Right ventricle myocardium inferior (tissue), 1 donor: ENCODE results near the gene CCL14. TPM values are rescaled to one million over a fixed set of nuclear protein-coding genes. Genes with fewer than 3 reads are reported as not detected.
"Not testable (repeated sequence)": the region's sequence is repeated elsewhere in the genome, so short reads cannot be mapped to it uniquely, and the experiment has no call there.

Experiments used
- ATAC-seq: fragments of 200-7000 bp; cut with Tn5 transposase; one replicate; pipeline ENCODE4 v1.9.1; 2020; ENCODE audit warnings: mild to moderate bottlenecking, moderate library complexity
- DNase-seq: peaks from one replicate; pipeline ENCODE4 v3.0.0; 2021; ENCODE audit errors: missing footprints
- intact Hi-C: fragments of 100-400 bp; cut with DNase I; formaldehyde crosslinking; loops from one replicate; pipeline ENCODE4 v1.11.0; 2022
- long read RNA-seq: library from polyadenylated mRNA; unstranded; transcript quantifications from one replicate; pipeline ENCODE4 v2.0.0, GENCODE V29; 2021
- total RNA-seq: library from RNA; stranded (reverse); fragmentation: NEBNext Ultra II Directional; extraction: Animal tissue kit (Norgen Biotek cat#: 25700); gene quantifications from one replicate; pipeline ENCODE4 v1.2.1, GENCODE V29; 2021
- donor health status: DM: no; HTN: yes; CAD: no; lungs with severe emphysema.

CCL14 gene
- 10.3 TPM for total RNA-seq
- long read RNA-seq, transcript CCL14-202 (3 exons, 898 nt), result major isoform, 7 of 7 reads
- long read RNA-seq, partial matches to known transcripts, result 0 of 7 reads
- long read RNA-seq, other reads (novel, unspliced or antisense), result 0 of 7 reads

DNA sequence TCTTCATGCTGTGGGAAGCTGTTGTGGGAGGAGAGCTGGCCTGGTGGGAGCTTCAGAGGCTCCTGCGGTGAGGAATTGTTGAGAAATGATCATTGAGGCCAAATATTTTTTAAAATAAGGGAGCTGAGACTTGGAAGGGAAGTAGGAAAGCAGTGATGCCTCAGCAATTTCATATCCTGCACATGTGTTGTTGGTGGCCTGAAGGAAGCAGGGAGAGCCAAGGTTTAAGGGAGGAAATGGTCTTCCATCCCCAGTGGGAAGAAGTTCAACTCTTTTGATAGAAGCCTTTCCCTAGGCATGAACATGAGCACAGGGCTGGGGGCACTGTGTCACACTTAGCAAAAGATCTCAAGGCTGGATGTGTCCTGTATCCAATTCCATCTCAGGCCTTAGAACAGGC is at the start of gene CCL14:
Gene CCL14, minus strand, starts transcription at position 87 of the 400 bp plus-strand sequence. Its CDS starts 80 bp downstream, at position 7.
- intact Hi-C loops, result no loop called here
- no peak for DNase-seq
- no peak for ATAC-seq

DNA sequence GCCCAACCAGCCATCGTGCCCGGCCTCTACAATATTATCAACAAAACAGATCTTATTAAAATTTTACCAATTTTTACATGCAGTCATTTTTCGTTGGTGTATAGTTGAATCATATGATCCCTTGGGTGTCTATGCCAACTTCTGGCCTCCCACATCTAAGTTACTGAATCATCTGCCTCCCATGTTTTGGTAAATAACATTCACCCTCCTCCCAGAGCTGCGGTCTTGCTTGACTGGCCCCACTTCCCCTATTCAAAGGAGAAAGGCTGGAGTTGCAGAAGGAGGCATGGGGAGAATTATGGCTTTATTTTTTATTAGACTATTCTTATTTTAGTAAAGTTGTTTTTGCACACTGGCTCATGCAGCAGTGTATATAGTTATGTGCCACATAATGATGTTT is 49.7 kb upstream of the CCL14 start:
- ATAC-seq (no peak), DNase-seq (no peak)
- intact Hi-C loops, result no loop called here

DNA sequence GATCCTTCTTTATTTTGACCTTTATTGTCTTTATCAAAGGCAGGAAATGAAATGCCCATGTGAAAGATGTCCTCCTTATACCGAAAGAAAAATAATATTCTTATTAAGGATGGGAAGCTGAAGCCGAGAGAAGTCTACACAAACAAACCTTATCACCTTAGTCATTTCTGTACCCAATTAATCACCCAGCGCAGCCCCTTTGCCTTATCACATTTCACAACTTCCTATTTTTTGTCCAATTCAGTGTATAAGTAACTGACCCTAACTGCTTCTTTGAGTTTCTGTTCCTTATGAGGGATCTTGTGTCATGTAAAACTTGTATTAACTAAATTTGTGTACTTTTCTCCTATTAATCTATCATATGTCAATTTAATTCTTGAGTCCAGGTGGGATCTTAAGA is 47.6 kb upstream of the CCL14 start:
- DNase-seq (no peak), ATAC-seq (no peak)
- intact Hi-C loops, result no loop called here

DNA sequence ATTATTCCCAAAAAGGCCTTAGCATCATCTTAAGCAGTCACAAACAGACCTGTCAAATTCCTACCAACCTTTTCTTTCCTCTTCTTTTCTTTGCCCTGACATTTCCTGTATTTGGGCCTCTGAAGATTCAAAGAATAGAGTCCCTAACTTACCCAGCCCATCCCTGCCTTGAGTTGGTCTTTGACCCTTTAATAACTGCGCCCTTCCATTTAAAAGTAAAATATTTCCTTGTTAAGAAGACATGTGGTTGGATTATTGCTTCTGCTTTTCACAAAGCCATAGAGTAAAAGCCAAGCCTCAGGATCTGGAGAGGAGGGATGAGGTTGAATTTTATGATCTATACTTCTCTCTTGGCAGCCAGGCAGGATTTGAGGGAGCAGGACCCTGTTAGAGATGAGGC is 44.4 kb upstream of the CCL14 start:
- DNase-seq (no peak), ATAC-seq (no peak)
- intact Hi-C loops, result no loop called here

DNA sequence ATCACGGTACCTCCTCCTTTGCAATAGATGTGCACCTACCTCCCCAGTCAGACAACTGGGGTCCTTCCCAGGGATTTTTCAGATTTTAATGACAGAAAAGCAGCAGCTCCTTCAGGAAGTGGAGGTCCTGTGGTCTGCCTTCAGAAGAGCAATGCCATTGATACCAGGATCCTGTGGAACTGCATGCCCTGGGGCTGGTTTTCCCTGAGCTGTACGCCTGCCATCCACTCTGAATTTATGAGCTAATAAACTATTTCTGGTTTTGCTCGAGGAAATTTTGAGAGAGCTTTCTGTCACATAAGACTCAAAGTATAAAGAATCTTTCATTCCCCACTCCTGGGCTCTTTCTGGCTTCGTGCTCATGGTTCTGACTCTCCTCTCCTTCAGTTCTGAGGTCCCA is 41.2 kb upstream of the CCL14 start:
- DNase-seq, result no peak
- intact Hi-C loops, result no loop called here
- ATAC-seq, result no peak

DNA sequence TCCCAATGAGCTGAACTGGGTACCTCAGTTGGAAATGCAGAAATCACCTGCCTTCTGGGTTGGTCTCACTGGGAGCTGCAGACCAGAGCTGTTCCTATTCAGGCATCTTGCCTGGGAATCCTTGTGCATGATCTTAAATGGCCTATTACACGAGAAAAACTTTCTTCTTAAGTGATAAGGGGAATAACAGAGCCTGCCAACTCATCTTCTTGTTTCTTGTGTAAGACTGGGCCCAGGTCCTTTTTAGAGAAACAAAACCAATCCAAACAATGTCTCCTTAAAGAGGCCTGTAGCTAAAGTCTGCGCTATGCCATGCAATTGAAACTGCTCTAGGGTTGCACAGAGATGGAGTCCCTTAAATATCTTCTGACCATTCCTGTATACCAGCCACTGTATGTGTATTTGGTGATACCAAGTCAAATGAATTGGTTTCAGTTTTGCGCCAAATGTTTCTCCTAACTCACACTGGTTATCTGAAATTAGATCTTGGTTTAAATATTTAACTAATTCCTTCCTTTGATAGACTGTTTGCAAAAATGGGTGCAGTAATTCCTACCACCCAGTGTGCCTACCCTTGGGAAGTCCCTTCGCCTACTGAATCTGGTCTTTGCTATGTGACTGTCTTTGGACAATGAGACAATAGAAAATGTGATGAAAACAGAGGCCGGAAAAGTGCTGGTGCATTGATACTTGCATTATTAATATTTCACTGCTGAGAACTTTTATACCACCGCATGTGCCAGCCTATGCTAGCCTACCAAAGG is 37.8 kb upstream of the CCL14 start:
- no peak for DNase-seq
- no peak for ATAC-seq
- intact Hi-C loops, result no loop called here

DNA sequence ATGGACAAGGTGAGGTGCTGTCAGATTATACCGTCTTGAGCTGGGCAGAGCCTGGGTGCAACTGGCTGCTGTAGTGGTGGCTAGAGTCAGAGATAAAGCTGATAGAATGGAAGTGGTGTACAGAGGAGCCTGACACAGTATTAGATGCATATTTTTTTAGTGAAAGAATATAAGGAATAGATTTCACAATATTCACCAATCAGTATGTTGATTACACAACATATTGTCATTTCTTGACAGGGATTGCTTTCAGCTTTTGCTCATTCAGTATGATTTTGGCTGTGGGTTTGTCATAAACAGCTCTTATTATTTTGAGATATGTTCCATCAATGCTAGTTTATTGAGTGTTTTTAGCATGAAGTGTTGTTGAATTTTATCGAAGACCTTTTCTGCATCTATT is 32.9 kb upstream of the CCL14 start:
- DNase-seq, result no peak
- ATAC-seq, result no peak
- intact Hi-C loops, result loop anchor here (10.0 kb wide), 1 partner anchor 55 kb away; no protein-coding TSS in a partner anchor

DNA sequence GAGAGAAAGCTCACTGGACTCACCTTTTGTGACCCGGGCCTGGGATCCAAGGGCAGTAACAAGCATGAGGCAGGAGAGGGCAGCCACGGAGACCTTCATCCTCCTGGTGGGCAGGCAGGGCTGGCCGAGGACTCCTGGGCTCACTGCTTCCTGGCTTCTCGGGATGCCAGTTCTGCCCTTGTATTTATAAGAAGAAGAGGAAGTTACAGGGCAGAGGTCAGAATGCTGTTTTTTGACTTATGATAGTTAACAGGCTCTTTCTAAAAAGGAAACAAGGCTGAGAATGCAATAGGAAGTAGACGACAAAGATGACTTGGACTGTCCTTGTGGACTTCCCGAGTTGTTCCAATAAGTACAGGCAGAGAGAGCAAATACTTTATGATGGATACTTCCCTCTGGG is 31.3 kb upstream of the CCL14 start, which contains the start of gene CCL23:
Gene CCL23, minus strand, starts transcription at position 174 of the 400 bp plus-strand sequence. Its CDS starts 75 bp downstream, at position 99.
- intact Hi-C loops, result loop anchor here (10.0 kb wide), 1 partner anchor 57 kb away; no protein-coding TSS in a partner anchor
- DNase-seq (no peak), ATAC-seq (no peak)

DNA sequence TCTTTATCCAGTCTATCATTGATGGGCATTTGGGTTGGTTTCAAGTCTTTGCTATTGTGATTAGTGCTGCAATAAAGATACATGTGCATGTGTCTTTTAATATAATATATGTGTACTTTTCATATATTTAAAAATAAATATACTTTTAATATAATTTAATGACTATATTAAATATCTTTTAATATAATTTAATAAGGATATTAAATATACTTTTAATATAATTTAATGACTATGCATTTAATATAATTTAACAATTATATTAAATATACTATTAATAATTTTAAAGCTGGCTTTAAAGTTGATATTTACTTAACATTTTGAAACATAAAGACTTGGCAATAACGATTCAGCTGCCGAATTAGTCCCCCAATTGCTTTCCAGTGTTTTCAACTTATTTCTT is 30.0 kb upstream of the CCL14 start:
- ATAC-seq, result no peak
- intact Hi-C loops, result loop anchor here (10.0 kb wide), 1 partner anchor 58 kb away; no protein-coding TSS in a partner anchor
- no peak for DNase-seq

DNA sequence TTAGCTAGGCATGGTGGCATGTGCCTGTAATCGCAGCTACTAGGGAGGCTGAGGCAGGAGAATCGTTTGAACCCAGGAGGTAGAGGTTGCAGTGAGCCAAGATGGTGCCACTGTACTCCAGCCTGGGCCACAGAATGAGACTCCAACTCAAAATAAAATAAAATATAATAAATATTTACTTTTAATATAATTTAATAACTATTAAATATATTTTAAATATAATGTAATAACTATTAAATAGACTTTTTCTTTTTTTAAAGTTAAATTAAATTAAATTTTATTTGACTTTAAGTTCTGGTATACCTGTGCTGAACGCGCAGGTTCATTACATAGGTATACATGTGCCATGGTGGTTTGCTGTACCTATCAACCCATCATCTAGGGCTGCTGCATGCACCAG is 29.4 kb upstream of the CCL14 start:
- intact Hi-C loops, result loop anchor here (10.0 kb wide), 1 partner anchor 59 kb away; no protein-coding TSS in a partner anchor
- DNase-seq, ATAC-seq: not testable (repeated sequence)

DNA sequence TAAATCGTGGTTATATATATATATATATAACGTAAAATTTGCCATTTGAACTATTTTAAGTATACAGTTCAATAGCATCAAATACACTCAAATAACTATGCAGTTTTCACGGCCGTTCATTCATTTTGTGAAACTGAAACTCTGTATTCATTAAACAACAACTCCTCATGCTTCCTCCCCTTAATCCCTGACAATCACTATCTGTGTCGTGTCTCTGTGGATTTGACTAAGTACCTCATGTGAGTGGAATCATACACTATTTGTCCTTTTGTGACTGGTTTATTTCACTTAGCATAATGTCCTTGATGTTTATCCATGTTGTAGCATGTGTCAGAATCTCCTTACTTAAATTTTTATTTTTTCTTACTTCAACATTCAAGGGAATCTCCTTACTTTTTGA is 28.4 kb upstream of the CCL14 start:
- intact Hi-C loops, result loop anchor here (10.0 kb wide), 1 partner anchor 60 kb away; no protein-coding TSS in a partner anchor
- ATAC-seq (no peak), DNase-seq (no peak)

DNA sequence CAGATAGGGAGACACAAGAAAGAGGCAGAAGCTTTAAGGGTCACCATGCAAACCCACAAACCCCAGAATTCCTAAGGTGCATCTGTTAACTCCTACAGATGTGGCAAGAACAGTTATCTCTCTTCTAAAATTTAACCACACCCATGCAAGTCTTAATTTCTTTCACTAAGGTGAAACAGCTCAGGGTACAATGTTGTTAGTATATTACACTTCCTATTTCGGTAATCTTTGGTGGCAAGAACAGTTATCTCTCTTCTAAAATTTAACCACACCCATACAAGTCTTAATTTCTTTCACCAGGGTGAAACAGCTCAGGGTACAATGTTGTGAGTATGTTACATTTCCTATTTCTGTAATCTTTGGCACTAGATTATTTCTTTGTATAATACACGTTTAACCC is 24.7 kb upstream of the CCL14 start:
- ATAC-seq (no peak), DNase-seq (no peak)
- intact Hi-C loops, result loop anchor here (10.0 kb wide), 1 partner anchor 64 kb away; no protein-coding TSS in a partner anchor

DNA sequence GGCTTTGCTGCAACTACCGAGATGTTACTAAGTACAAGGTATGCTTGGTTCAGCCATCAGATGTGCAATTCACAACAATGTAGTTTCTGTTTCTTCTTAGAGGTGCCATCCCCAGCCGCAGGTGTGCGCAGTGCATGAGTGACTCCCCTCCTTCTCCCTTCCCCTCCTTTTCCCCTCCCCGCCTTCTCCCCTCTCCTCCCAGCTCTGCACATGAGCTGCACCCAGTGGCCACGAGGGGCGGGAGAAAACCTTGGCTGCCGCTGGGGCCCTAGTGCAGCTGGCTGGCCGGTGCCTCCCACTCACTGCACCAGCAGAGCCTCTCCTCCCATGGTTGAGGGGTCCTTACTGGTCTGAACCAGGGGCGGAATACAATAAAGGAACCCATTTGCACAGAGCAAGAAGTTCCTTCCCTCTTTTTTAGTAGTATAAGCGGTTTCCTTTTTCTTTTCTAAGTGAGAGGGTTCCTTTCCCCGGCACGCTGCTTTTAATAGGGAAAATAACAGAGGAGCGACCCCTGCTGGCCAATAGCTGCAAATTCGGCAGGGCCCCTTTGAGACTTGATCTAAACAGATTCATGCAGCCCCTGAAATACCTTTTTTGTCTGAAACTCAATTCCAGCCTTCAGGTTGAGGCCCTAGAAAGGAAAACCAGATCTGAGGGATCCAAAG is 22.6 kb upstream of the CCL14 start:
- no peak for DNase-seq
- intact Hi-C loops, result no loop called here
- ATAC-seq, result no peak

DNA sequence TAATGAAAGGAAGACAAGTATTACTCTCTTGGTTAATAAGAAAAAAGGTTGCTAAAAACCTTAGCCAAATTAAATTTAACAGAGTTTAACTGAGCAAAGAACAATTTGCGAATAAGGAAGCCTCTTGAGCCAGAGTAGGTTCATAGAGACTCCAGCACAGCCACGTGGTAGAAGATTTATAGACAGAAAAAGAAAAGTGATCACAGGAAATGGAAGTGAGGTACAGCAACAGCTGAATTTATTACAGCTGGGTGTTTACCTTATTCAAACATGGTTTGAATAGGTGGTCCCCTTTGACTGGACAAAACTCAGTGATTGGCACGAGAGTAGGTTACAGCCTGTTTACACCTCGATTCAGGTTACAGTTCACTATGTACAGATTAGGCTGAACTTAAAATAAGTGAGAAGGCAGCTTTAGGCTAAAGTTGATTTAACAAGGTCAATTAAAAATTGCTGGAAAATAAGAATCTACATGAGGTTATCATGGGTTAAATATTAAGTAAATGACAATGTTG is 18.1 kb upstream of the CCL14 start:
- intact Hi-C loops, result no loop called here
- ATAC-seq (no peak), DNase-seq (no peak)

DNA sequence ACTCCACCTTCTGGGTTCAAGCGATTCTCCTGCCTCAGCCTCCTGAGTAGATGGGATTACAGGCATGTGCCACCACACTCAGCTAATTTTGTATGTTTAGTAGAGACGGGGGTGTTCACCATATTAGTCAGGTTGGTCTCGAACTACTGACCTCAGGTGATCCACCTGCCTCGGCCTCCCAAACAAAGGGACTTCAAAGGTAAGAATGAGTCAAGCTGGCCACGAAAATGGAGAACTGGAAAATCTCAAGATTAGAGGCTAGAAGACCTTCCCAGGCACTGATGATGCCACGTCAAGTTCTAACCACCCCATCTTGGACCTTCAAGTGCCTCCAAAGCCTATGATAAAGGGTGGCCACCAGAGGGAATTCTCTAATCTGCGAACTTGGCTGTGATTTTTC is 16.1 kb upstream of the CCL14 start:
- no peak for ATAC-seq
- intact Hi-C loops, result no loop called here
- no peak for DNase-seq

DNA sequence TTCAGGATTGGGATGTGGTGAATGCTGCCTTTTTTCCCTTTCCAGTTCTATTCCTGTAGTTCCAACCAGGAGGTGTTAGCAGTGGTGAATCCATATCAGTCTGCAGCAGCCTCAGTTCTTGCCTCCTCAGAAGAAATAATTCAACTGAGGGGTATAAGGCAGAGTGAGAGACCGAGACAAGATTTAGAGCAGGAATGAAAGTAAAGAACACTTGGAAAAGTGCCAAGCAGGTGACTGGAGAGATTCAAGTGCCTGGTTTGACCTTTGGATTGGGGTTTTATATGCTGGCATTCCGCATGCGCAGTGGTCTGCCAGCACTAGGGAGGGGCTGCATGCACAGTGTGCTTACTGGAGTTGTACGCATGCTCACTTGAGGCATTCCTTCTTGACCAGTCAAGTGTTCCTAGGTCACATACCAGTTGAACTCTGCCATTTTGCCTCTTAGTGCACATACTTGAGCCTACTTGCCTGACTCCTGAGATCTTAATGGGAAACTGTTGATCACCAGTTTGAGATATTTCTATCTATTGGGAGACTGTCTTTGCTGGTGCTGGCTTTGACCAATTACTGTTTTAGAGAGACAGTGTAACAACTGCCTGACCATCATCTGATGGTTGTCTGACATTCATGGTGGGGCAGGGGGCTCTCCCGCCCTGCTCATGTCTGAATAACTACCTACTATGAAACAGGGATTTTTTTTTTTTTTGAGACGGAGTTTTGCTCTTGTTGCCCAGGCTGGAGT is 15.5 kb upstream of the CCL14 start:
- DNase-seq (no peak), ATAC-seq (no peak)
- intact Hi-C loops, result no loop called here

DNA sequence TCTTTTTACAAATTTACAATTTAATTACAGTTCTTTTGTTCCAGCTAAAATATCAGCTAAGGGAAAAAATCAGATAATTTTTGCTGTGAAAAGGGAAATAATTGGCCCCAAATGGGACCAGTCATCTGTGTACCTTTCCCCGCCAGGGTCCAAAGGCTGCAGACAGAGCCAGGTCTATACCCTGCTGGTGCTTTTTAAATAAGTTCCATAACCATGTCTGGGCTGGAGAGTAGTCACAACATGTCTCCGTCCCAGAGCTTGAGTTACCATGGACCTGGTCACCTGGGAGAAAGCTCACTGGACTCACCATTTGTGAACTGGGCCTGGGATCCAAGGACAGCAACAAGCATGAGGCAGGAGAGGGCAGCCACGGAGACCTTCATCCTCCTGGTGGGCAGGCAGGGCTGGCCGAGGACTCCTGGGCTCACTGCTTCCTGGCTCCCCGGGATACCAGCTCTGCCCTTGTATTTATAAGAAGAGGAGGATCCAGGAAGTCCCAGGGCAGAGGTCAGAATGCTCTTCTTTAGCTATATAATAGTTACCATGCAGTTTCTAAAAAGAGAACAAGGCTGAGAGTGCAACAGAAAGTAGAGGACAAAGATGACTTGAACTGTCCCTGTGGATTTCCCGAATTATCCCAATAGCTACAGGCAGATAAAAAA is 14.7 kb upstream of the CCL14 start, which contains the start of gene CCL15:
Gene CCL15, minus strand, starts transcription at position 444 of the 662 bp plus-strand sequence. Its CDS starts 61 bp downstream, at position 383.
- DNase-seq (no peak), ATAC-seq (no peak)
- intact Hi-C loops, result no loop called here

DNA sequence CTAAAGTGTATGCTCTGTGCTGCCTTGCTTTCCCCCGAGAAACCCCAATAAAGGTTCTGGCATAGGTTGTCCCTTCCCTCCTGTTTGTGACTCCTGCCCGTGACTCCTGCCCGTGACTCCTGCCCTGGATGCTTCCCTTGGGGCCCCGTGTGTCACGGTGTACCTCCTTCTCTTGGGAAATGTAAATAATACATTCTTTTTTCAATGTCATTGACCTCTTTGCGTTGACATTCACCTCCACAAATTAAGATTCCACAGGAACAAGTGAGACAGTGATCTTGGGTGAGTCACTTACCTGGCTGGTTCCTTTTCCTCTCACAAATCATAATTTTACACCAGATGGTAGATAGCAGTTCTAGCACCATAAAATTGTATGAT is 14.2 kb upstream of the CCL14 start:
- intact Hi-C loops, result no loop called here
- no peak for DNase-seq
- no peak for ATAC-seq
